Inflammatory macrophage (primary cell): Measurements from ENCODE around the gene BPIFA2.
A peak's percentile ranks its signal among the peaks of the same experiment; 100 is the strongest.
"Not testable (repeated sequence)": the region's sequence is repeated elsewhere in the genome, so short reads cannot be mapped to it uniquely, and the experiment has no call there.

Experiments
- DNase-seq, 2 donors: peaks; one replicate each; pipeline ENCODE4 v3.0.0-alpha.2; 2020 to 2022

The BPIFA2 gene

GRCh38 chr20:33162313-33162712 lies 5.6 kb upstream of the BPIFA2 start:
- no peak for DNase-seq

- DNase-seq = no peak
These were observed 5.2 kb upstream of the BPIFA2 start for GRCh38 chr20:33162753-33163152.

GRCh38 chr20:33163856-33164762 lies 3.9 kb upstream of the BPIFA2 start:
- no peak for DNase-seq

- no peak for DNase-seq
These were observed 3.2 kb upstream of the BPIFA2 start for GRCh38 chr20:33164763-33165095.

GRCh38 chr20:33165416-33166055 lies 2.4 kb upstream of the BPIFA2 start:
- no peak for DNase-seq

GRCh38 chr20:33166533-33167113 lies 1.3 kb upstream of the BPIFA2 start:
- DNase-seq = no peak

GRCh38 chr20:33169176-33169794 lies 1.3 kb downstream of the BPIFA2 start:
- DNase-seq = peak; percentile 20 to 35

GRCh38 chr20:33172781-33173180 lies 4.8 kb downstream of the BPIFA2 start:
- no peak for DNase-seq

- DNase-seq = no peak
These were observed 7.2 kb downstream of the BPIFA2 start for GRCh38 chr20:33175123-33175522.

- DNase-seq = no peak
These were observed 8.1 kb downstream of the BPIFA2 start for GRCh38 chr20:33176101-33176500.

GRCh38 chr20:33177866-33178265 lies 9.9 kb downstream of the BPIFA2 start:
- DNase-seq = no peak

- no peak for DNase-seq
These were observed 10.8 kb downstream of the BPIFA2 start for GRCh38 chr20:33178726-33179125.

GRCh38 chr20:33180169-33180568 lies 12.2 kb downstream of the BPIFA2 start:
- DNase-seq = no peak

- no peak for DNase-seq
These were observed 13.6 kb downstream of the BPIFA2 start for GRCh38 chr20:33181482-33182093.

GRCh38 chr20:33183312-33183711 lies 15.4 kb downstream of the BPIFA2 start:
- DNase-seq = peak; percentile 5 to 35

GRCh38 chr20:33185031-33185590 lies 17.2 kb downstream of the BPIFA2 start:
- DNase-seq = not testable (repeated sequence)

- DNase-seq = no peak
These were observed 19.5 kb downstream of the BPIFA2 start for GRCh38 chr20:33187491-33187890.

GRCh38 chr20:33188421-33188820 lies 20.5 kb downstream of the BPIFA2 start:
- DNase-seq = no peak

GRCh38 chr20:33191484-33191883 lies 23.5 kb downstream of the BPIFA2 start:
- no peak for DNase-seq

GRCh38 chr20:33191955-33192354 lies 24.0 kb downstream of the BPIFA2 start:
- DNase-seq = no peak

GRCh38 chr20:33192912-33193501 lies 25.0 kb downstream of the BPIFA2 start:
- no peak for DNase-seq

- no peak for DNase-seq
These were observed 31.1 kb downstream of the BPIFA2 start for GRCh38 chr20:33199026-33199425.
